VCaP (cell line): Measurements from ENCODE around the gene MCTP1.

Experiments
- H3K27ac ChIP-seq: fragments of 450-650 bp; 2 replicates; pipeline ENCODE4 v1.5.1; 2017
- TF ChIP-seq, protein P1 (sequence below): fragments of 450-650 bp; conservative IDR thresholded peaks from 2 replicates; pipeline ENCODE4 v1.5.1; 2017; ENCODE audit warnings: mild to moderate bottlenecking, moderate library complexity

Gene MCTP1

DNA sequence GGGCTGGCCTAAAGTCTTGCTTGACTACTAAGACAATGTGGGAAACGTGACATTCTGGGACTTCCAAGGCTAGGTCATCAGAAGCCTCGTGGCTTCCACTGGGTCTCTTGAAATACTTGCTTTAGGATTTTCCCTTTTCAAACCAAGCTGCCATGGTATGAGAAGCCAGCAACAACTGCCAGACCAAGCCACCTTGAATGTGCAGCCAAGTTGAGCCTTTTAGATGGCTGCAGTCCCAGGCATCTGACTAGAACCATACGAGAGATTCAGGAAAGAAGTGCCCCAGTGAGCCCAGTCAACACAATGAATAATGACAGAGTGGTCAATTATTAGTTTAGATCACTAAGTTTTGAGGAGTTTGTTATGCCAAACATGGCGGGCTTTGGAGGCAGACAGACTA lies 523.1 kb downstream of the MCTP1 start:
- no peak overlapping the region for H3K27ac ChIP-seq
- TF ChIP-seq, protein P1, sequence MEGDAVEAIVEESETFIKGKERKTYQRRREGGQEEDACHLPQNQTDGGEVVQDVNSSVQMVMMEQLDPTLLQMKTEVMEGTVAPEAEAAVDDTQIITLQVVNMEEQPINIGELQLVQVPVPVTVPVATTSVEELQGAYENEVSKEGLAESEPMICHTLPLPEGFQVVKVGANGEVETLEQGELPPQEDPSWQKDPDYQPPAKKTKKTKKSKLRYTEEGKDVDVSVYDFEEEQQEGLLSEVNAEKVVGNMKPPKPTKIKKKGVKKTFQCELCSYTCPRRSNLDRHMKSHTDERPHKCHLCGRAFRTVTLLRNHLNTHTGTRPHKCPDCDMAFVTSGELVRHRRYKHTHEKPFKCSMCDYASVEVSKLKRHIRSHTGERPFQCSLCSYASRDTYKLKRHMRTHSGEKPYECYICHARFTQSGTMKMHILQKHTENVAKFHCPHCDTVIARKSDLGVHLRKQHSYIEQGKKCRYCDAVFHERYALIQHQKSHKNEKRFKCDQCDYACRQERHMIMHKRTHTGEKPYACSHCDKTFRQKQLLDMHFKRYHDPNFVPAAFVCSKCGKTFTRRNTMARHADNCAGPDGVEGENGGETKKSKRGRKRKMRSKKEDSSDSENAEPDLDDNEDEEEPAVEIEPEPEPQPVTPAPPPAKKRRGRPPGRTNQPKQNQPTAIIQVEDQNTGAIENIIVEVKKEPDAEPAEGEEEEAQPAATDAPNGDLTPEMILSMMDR: no peak

DNA sequence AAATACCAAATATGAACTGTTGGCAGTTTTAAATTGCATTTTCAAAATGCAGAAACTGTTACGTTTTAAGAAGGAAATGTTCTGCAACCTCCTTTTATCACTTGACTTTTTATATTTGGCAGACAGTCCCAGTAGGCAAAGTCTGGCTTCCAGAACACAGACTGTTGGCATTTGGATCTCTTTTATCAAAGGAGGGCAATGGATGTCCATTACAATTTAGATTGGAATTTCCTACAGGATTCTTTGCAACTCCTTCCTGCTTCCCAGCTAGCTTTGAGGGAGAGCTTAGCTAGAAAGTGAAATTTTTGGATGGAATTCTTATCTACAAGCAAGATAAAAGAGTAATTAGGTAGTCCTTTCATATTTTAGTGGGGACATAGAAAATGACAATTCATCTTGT lies 523.8 kb downstream of the MCTP1 start:
- TF ChIP-seq, protein P1: no peak
- no peak overlapping the region for H3K27ac ChIP-seq

DNA sequence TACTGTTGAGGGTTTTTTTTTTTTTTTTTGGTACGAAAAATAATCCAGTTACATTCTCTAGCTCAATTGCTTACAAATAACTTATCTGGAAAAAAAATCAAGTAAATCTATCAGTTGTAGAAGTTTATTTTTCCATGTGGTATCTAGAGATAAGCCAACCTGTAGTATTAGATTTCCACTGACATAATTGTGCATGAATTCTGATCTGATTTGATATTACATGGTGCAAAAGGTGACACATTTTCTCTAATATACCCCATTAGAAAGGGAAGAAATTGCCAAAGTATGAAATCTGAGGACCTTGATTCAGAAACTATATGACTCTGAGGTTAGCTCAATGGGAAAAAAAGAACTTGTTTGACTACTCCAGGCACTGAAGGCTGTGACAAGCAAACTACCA lies 524.9 kb downstream of the MCTP1 start:
- TF ChIP-seq, protein P1: no peak
- no peak overlapping the region for H3K27ac ChIP-seq

DNA sequence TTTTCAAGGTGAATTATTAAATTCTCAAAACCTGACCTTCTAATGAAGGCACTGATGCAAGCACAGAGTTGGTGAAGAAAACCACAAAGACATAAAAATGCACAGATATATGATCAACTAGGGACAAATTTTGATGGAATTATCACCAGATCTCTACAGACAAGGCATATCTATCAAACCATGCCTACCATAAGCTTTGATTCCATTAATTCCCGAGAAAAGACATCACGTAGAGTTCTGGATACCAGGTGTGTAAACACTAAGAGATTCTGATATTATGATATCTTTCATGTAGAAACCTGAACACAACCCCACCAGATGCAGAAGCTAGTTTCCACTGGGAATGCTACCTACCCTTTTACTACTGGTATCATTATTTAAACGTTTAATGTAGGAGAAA lies 525.9 kb downstream of the MCTP1 start:
- H3K27ac ChIP-seq: no peak overlapping the region
- TF ChIP-seq, protein P1: no peak

DNA sequence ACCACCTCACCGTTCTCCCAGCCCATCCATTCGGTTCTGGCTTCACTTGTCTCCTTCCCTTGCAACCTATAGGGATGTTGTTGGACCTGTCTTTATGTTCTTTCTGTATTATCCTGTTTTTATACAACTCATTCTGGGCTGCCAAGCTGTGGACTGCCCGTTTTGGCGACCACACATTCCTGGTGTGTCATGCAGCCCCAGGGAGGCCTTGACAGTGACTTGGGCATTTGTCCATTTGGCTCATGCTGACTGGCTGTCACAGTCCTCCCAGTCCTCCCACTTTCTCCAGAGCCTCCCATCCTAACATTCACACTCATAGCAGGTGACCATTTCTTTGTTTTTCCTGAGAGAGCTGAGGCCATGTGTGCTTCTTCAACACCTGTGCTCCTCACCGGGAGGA lies 530.1 kb downstream of the MCTP1 start:
- TF ChIP-seq, protein P1: no peak
- H3K27ac ChIP-seq: no peak overlapping the region

DNA sequence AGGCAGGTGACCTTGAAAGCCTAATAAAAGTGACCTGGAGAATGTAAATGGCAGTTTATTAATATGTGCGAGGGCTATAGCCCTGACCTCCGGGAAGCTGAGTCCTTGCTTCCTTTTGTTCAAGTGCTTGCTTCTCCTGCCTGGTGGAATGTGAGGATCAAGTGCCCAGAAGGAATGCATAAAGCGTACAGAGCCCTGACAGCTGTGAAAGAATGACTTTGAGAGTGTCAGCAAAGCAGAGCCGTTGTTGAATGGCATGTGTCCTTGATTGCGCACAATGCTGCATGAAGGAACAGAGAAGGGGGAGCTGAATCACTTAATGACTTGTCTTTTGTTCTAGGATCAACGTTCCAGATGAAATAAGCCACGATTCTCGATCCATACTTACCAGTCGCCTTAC lies 533.4 kb downstream of the MCTP1 start:
- TF ChIP-seq, protein P1: no peak

DNA sequence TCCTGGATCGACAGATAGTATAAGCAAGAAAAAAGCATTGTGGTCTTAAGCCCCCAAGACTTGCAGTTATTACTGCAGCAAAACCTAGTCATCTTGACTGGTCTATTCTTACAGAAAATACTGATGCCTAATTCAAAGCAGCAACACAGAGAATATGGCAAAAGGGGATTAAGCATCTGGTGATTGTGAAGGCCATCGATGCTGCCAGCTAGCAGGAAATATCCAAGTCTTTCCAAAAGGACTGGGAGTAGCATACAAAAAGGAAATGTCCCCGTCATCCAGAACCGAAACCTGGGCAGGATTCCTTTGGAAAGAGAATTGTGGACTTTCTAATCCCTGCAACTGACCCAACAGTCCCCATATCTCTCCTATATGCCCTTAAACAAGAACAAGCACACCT lies 534.2 kb downstream of the MCTP1 start:
- TF ChIP-seq, protein P1: no peak
- no peak overlapping the region for H3K27ac ChIP-seq

More for the DNA sequence above, 533.4 kb downstream of the MCTP1 start:
- no peak overlapping the region for H3K27ac ChIP-seq

DNA sequence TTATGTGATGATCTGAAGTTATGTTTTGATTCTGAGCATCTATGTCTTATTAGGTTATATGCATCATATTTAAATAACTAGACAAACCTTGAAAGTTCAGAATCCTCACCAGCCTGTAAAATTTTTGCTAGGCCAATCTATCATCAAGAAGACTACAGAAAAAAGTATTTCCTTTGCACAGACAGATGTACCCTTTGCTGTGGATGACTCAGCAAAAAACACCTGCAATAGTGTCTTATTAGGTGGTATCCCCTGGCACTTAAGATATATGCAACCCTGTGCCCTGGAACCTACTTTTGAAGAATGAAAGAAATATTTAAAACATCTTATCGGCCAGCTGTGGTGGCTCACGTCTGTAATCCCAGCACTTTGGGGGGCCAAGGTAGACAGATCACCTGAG lies 535.9 kb downstream of the MCTP1 start:
- TF ChIP-seq, protein P1: no peak
- no peak overlapping the region for H3K27ac ChIP-seq
